Ovary (tissue), 9 donors: ENCODE data around the gene FRMD1. TPM values are rescaled to one million over a fixed set of nuclear protein-coding genes. Genes with fewer than 3 reads are reported as not detected.
A peak's percentile ranks its signal among the peaks of the same experiment; 100 is the strongest.

Source experiments
- DNase-seq, 5 donors: peaks; one replicate each; pipeline ENCODE4 v3.0.0-alpha.2; 2019 to 2020
- H3K27ac ChIP-seq, 2 donors: fragments of 200-600 bp; one replicate each; pipeline versions ENCODE4 v1.5.1 to v1.8.0; 2019 to 2022
- H3K27me3 ChIP-seq: fragments of 200-600 bp; one replicate; pipeline ENCODE4 v1.8.0; 2022
- H3K36me3 ChIP-seq: fragments of 200-600 bp; sonication (generic); one replicate; pipeline ENCODE4 v1.5.1; 2019
- H3K4me1 ChIP-seq: one replicate; pipeline ENCODE4 v1.8.1; 2013; ENCODE audit warnings: mild to moderate bottlenecking, moderate library complexity; ENCODE audit not compliant: insufficient read depth
- H3K4me3 ChIP-seq: fragments of 200-600 bp; sonication (generic); one replicate; pipeline ENCODE4 v1.5.1; 2017
- H3K9me3 ChIP-seq, 2 donors: fragments of 200-600 bp in 1 of 2; sonication (generic) in 1 of 2; one replicate each; pipeline versions ENCODE4 v1.5.1 to v1.8.1; 2013 to 2019; ENCODE audit warnings: mild to moderate bottlenecking in 1 of 2, moderate library complexity in 1 of 2
- EP300 ChIP-seq: sonication (generic); formaldehyde crosslinking; IDR thresholded peaks from one replicate; pipeline ENCODE4 v1.6.1; 2017; ENCODE audit warnings: antibody characterized with exemption
- POLR2A ChIP-seq: fragments of 450-650 bp; IDR thresholded peaks from one replicate; pipeline ENCODE4 v1.6.1; 2017; ENCODE audit warnings: antibody characterized with exemption, mild to moderate bottlenecking, moderate library complexity
- WGBS, 3 donors: extraction: QIAGEN DNeasy Blood & Tissue Kit in 1 of 3; methylation state at CpG; one replicate each; pipeline versions ENCODE4 v1.1.5 to v1.1.7; 2013 to 2017; 5-methylcytosine and 5-hydroxymethylcytosine counted together
- intact Hi-C, 4 donors: fragments of 100-400 bp; cut with DNase I; formaldehyde crosslinking; loops; one replicate each; pipeline versions ENCODE4 v1.11.0 to v1.15.1; 2022 to 2023
- polyA plus RNA-seq, 2 donors: library from polyadenylated mRNA; stranded (reverse); fragments of 200-250 nt in 1 of 2; fragments of 350-450 nt in 1 of 2; fragmentation: Illumina TruSeq in 1 of 2; extraction: RNeasy Lipid Tissue Mini Kit (QIAGEN cat#74804) in 1 of 2; gene quantifications; one replicate each; pipeline ENCODE4 v1.2.3, GENCODE V29; 2013 to 2014
- total RNA-seq, 7 donors: library from RNA; depleted of rRNA in 2 of 7; stranded (reverse); fragments of >200 nt in 2 of 7; fragmentation: NEBNext Ultra II Directional in 3 of 7; extraction: Animal tissue kit (Norgen Biotek cat#: 25700) in 3 of 7; gene quantifications; one replicate each; pipeline versions ENCODE4 v1.1.0 to v1.2.4, GENCODE V29; 2016 to 2023
- TF ChIP-seq, protein P1 (sequence below), 3 donors: fragments of 450-650 bp in 2 of 3; fragments of 200-600 bp in 1 of 3; IDR thresholded peaks; one replicate each; pipeline versions ENCODE4 v1.5.1 to v1.8.0; 2016 to 2022; ENCODE audit warnings: antibody characterized with exemption in 3 of 3, mild to moderate bottlenecking in 1 of 3
- donor health status: DM: no; HTN: no; CAD: no; lungs with moderate emphysema.
- donor health status: DM: no; HTN: no; CAD: no.
- donor health status: Bipolar disorder and iron deficiency.
- donor health status: DM: yes; HTN: yes; CAD: no.
- donor health status: DM: no; HTN: no; CAD: no.
- donor health status: DM: yes; HTN: yes; CAD: no.

Gene FRMD1
- total and polyA plus RNA-seq, 9 donors: 0.10 to 0.48 (median 0.31) TPM; not detected in 2

DNA sequence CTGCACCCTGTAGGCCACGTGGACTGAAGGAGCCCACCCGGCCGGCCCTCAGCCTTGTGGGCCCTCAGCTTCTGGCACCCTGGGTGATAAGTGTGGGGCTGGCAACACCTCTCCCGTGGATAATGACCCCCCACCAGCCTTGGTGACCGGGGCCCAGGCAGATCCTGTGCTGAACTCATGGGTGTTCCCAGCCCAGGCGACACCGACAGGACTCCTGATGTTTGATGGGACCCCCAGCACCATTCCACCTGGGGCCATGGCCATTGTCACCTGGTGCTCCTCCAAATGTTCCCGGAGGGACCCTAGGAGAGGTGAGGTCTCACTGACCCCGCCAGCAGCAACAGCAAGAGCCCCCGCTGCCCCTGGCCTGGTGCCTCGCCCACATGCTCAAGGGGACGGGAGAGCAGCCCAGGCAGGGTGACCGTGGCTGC, 19.4 kb upstream of the FRMD1 start:
- 93 to 94% (median 93%) methylated on average over 11 to 13 of the region's 13 CpGs for WGBS, 3 donors
- TF ChIP-seq EP300 (no peak), POLR2A (no peak)
- TF ChIP-seq, protein P1, sequence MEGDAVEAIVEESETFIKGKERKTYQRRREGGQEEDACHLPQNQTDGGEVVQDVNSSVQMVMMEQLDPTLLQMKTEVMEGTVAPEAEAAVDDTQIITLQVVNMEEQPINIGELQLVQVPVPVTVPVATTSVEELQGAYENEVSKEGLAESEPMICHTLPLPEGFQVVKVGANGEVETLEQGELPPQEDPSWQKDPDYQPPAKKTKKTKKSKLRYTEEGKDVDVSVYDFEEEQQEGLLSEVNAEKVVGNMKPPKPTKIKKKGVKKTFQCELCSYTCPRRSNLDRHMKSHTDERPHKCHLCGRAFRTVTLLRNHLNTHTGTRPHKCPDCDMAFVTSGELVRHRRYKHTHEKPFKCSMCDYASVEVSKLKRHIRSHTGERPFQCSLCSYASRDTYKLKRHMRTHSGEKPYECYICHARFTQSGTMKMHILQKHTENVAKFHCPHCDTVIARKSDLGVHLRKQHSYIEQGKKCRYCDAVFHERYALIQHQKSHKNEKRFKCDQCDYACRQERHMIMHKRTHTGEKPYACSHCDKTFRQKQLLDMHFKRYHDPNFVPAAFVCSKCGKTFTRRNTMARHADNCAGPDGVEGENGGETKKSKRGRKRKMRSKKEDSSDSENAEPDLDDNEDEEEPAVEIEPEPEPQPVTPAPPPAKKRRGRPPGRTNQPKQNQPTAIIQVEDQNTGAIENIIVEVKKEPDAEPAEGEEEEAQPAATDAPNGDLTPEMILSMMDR (IDR thresholded peaks at IDR 0.05): no peak
- Histone ChIP-seq H3K4me3 (no peak overlapping the region), H3K27me3 (no peaks in the 10 kb centered on the region), H3K9me3 (no peaks in the 10 kb centered on the region), H3K4me1 (no peaks in the 10 kb centered on the region), H3K27ac (no peak overlapping the region), H3K36me3 (no peaks in the 10 kb centered on the region)
- peak in 1 of 5 donors; percentile 10 for DNase-seq
- intact Hi-C loops: no loop called here

DNA sequence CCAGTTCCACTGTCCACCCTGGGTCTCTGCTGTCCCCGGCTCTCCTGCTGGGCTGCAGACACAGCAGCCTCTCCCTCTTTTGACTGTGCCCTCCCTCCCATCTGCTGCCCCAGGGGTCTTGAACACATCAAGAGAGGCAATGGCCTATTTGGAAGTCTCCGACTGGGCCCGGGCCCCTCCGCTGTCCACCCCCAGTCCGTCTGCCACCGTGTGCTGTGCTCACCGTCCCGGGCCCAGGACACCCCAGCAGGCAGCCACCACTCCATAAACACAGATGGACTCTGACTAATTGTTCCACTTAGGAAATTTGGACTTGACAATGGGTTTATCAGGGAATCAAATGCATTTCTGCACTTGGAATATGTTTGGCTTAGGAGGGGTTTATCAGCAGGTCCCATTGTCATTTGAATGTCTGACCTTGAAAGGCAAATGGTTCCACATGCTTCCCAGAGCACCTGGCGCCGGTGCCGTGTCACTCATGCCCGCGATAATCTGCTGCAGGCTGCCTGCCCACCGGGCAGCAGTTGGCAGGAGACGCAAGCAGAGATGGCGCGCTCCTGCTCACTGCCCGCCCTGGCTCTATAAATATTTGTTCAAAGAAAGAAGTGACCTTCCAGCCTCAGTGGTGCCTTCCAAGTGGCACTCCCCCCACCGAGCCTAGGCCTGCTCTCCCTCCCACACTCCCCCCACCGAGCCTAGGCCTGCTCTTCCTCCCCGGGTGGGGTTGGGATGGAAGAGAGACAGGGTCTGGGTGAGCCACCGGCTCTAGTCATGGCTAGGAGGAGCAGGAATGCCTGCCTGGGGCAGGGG, 18.8 kb upstream of the FRMD1 start:
- Histone ChIP-seq H3K9me3 (no peaks in the 10 kb centered on the region), H3K27me3 (no peaks in the 10 kb centered on the region), H3K4me3 (no peak overlapping the region), H3K27ac (no peak overlapping the region), H3K4me1 (no peaks in the 10 kb centered on the region), H3K36me3 (no peaks in the 10 kb centered on the region)
- peak in 1 of 5 donors; percentile 8 for DNase-seq
- intact Hi-C loops: no loop called here
- no peak for TF ChIP-seq POLR2A
- TF ChIP-seq, protein P1 (IDR thresholded peaks at IDR 0.05): no peak
- no peak for TF ChIP-seq EP300
- 89 to 92% (median 90%) methylated on average over 22 of the region's 22 CpGs for WGBS, 3 donors

DNA sequence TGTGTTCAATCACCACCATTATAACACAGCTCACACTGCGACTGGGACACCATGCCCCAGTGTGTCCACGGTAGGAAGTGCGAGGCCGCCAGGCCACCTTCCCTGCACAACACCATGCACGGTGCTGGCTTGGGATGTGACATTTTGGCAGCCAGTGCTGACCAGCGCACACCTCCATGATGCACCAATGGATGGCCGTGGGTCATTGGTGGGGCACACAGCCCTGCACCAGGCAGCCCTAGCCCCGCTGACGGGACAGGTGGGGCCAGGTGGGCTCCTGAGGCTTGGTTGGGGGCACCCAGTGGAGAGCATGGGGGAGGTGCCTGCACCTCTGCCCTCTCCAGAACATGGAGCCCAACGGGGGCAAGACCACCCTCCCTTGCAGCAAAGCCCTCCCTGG, 18.2 kb upstream of the FRMD1 start:
- H3K36me3 ChIP-seq: no peaks in the 10 kb centered on the region
- no peaks in the 10 kb centered on the region for H3K9me3 ChIP-seq
- TF ChIP-seq POLR2A: no peak
- TF ChIP-seq, protein P1 (IDR thresholded peaks at IDR 0.05): no peak
- TF ChIP-seq EP300: no peak
- H3K27me3 ChIP-seq: no peaks in the 10 kb centered on the region
- DNase-seq: peak in 1 of 5 donors; percentile 8
- no peak overlapping the region for H3K4me3 ChIP-seq
- intact Hi-C loops: no loop called here
- H3K27ac ChIP-seq: no peak overlapping the region
- H3K4me1 ChIP-seq: no peaks in the 10 kb centered on the region
- 89 to 96% (median 90%) methylated on average over 10 of the region's 10 CpGs for WGBS, 3 donors

DNA sequence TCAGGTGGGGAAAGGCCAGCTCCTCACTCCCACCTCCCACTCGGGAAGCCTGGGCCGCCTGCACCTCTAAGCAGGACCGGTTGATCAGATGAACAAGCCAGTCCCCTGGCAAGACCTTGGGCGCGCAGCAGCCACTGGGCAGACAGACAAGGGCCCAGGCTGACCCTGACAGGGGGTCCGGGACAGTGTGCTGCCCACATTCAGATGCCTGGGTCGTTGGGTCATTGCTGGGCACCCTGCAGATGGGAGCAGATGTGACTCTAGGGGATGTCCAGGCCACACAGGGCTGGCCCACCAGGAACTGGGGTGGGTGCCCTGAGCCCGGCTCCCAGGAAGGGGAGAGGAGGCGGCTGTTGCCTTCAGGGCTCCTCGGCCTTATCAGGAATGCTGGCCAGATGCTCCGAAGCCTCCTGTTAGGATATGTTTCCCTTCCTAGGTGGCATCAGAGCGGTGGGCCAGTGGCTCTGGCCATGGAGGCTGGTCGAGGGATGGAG, 17.3 kb upstream of the FRMD1 start:
- no peak for TF ChIP-seq EP300
- no peak for TF ChIP-seq POLR2A
- TF ChIP-seq, protein P1 (IDR thresholded peaks at IDR 0.05): no peak
- intact Hi-C loops: no loop called here
- Histone ChIP-seq H3K36me3 (no peaks in the 10 kb centered on the region), H3K27ac (no peak overlapping the region), H3K4me1 (no peaks in the 10 kb centered on the region), H3K27me3 (no peaks in the 10 kb centered on the region), H3K9me3 (no peaks in the 10 kb centered on the region), H3K4me3 (no peak overlapping the region)
- DNase-seq: peak in 1 of 5 donors; percentile 13
- 69 to 76% (median 72%) methylated on average over 13 of the region's 13 CpGs for WGBS, 3 donors
